Measurements from ENCODE around the gene ADORA2A.

- TF ChIP-seq CTCF (optimal IDR thresholded peaks at IDR 0.05 in 1 of 3, IDR thresholded peaks at IDR 0.05 in 1 of 3, conservative IDR thresholded peaks at IDR 0.05 in 1 of 3; ENCODE audit: extremely low read depth in 1 of 3, insufficient read depth in 2 of 3, low read length in 3 of 3) = no peak
- no peak for TF ChIP-seq EZH2 (IDR thresholded peaks at IDR 0.05; ENCODE audit: low read length)
Observed at GRCh38 chr22:24440270-24440717, 12.9 kb downstream of the ADORA2A start.
